GM12892 (cell line): Measurements from ENCODE around the gene FOXM1.

ENCODE experiments used
- POLR2A ChIP-seq: IDR thresholded peaks from 2 replicates; pipeline ENCODE4 v1.6.1; 2011; ENCODE audit warnings: low read depth, low read length, control low read depth
- POLR2AphosphoS5 ChIP-seq: IDR thresholded peaks from 2 replicates; pipeline ENCODE4 v1.6.1; 2011; ENCODE audit warnings: low read depth, low read length, control low read depth

DNA sequence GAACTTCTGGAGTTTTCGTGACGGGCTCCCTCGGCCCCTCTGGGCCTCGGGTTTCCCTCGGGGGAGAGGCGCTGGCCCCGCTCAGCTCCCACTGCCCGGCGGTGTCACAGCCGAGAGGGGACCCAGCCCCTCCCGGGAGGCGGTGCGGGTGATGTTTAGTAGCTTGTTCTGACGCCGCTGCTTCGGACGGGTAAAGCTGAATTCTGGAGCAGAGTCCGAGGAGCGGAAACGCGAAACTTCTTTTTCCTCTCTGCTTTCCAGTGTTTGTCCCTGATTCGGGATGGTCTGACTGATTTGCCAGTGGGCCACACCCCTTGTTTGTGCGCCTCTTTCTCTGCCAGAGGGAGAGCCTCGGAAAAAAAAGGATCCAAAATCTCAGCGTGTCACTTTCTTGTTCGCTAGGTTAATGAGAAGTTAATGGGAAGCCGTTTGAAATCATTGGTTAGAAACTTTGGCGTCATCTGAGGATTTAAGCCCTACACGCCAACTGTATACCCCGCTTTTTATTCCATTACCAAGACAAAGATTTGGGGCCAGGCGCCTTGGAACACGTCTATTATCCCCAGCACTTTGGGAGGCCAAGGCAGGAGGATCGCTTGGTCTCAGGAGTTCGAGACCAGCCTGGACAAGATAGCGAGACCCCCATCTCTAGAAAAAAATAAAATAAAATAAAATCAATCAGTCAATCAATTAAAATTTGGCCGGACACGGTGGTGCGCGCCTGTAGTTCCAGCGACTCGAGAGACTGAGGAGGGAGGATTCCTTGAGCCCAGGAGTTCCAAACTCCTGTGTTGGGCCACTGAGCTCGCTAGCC lies 14.5 kb upstream of the FOXM1 start:
- TF ChIP-seq POLR2AphosphoS5 (no peak), POLR2A (no peak)
